C4-2B (cell line): Measurements from ENCODE around the gene OTOR.

Experiments used
- H3K27ac ChIP-seq: fragments of 450-650 bp; 2 replicates; pipeline ENCODE4 v1.5.1; 2017
- ZFX ChIP-seq: fragments of 450-650 bp; IDR thresholded peaks from 2 replicates; pipeline ENCODE4 v1.6.1; 2017
- TF ChIP-seq, protein P1 (sequence below): fragments of 450-650 bp; conservative IDR thresholded peaks from 2 replicates; pipeline ENCODE4 v1.5.1; 2017; ENCODE audit warnings: mild to moderate bottlenecking

The OTOR gene

DNA sequence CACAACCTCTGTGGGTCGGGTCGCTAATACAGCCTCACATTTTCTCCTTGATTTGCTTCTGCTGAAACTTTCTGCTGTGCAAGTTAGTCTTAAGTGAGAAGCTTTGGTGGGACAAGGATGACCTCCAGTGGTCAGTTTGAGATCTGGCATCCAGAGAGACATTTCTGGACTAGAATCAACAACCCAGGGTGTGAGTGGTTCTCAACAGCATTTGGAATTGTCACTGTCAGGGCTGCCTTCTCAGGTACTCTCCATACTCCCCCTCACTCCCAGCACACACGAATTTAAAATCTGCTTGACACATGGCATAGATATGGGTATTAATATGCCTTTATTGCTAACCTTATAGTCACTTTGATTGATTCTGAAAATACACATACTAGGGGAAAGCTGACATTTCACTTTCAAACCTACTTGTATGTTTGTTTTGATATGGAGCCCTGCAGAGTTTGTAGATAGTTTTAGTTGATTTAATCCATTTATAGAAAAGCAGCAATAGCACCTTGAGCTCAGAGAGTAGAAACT, 13.2 kb downstream of the OTOR start:
- H3K27ac ChIP-seq, result no peak overlapping the region
- TF ChIP-seq, protein P1, sequence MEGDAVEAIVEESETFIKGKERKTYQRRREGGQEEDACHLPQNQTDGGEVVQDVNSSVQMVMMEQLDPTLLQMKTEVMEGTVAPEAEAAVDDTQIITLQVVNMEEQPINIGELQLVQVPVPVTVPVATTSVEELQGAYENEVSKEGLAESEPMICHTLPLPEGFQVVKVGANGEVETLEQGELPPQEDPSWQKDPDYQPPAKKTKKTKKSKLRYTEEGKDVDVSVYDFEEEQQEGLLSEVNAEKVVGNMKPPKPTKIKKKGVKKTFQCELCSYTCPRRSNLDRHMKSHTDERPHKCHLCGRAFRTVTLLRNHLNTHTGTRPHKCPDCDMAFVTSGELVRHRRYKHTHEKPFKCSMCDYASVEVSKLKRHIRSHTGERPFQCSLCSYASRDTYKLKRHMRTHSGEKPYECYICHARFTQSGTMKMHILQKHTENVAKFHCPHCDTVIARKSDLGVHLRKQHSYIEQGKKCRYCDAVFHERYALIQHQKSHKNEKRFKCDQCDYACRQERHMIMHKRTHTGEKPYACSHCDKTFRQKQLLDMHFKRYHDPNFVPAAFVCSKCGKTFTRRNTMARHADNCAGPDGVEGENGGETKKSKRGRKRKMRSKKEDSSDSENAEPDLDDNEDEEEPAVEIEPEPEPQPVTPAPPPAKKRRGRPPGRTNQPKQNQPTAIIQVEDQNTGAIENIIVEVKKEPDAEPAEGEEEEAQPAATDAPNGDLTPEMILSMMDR, result peak; percentile 78
- TF ChIP-seq ZFX, result no peak

GRCh38 chr20:16764560-16764959, 16.4 kb downstream of the OTOR start:
- TF ChIP-seq ZFX, result no peak
- TF ChIP-seq, protein P1, result no peak
- H3K27ac ChIP-seq, result no peak overlapping the region

DNA sequence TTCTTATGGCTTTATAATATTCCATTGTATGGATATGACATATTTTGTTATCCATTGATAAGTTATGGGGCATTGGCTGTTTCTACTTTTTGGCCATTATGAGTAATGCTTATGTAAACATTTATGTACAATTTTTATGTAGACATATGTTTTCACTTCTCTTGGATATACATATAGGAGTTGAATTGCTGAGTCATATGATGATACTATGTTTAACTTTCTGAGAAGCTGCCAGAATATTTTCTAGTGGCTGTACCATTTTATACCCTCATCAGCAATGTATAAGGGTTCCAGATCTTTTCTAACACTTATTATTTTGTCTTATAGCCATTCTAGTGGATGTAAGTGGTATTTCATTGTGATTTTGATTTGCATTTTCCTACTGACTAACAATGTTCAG, 23.1 kb downstream of the OTOR start:
- TF ChIP-seq, protein P1, result no peak
- TF ChIP-seq ZFX, result no peak
- H3K27ac ChIP-seq, result no peak overlapping the region

- TF ChIP-seq, protein P1, result no peak
- H3K27ac ChIP-seq, result no peak overlapping the region
Observed at GRCh38 chr20:16775961-16776360, 27.8 kb downstream of the OTOR start.

DNA sequence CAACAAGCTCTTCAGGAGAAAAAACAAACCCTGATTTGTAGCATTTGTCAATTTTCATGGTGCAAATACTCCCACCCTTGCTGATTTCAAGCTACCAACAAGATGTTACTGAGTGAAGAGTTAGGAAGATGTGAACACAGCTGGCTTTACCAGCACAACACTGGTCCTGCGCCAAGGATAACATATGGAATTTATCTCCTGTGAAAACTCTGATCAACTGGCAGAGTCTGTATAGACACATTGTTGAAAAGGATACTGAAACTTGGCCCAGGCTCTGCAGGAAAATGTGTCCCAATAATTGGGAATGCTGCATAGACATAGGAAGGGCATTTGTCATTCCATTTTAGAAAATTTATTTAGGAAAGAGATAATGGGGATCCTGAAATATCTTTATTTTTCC, 29.0 kb downstream of the OTOR start:
- no peak for TF ChIP-seq ZFX
- TF ChIP-seq, protein P1, result no peak
- no peak overlapping the region for H3K27ac ChIP-seq

- no peak for TF ChIP-seq ZFX
- TF ChIP-seq, protein P1, result no peak
- H3K27ac ChIP-seq, result no peak overlapping the region
Observed at GRCh38 chr20:16778159-16778558, 30.0 kb downstream of the OTOR start.

DNA sequence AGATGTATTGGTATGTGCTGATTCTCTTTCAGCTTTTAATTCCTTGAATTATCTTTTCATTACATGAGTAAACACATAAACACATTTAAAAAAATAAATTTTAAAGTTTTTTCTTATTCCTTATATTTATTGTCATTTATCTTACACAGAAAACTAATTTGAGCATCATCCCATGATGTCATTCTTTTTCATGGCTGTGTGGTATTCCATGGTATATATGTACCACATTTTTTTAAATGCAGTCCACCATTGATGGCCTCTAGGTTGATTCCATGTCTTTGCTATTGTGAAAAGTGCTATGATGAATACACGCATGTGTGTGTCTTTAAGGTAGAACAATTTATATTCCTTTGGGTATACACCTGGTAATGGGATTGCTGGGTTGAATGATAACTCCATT, 33.3 kb downstream of the OTOR start:
- TF ChIP-seq, protein P1, result no peak
- no peak for TF ChIP-seq ZFX
- no peak overlapping the region for H3K27ac ChIP-seq
